Measurements from ENCODE around the gene HTATIP2.
A peak's percentile ranks its signal among the peaks of the same experiment; 100 is the strongest.
"Not testable (repeated sequence)": the region's sequence is repeated elsewhere in the genome, so short reads cannot be mapped to it uniquely, and the experiment has no call there.

Gene HTATIP2

GRCh38 chr11:20372081-20372626 is 8.6 kb downstream of the HTATIP2 start:
- no peak for DNase-seq (ENCODE audit: low read depth)

GRCh38 chr11:20373147-20373546 is 9.6 kb downstream of the HTATIP2 start:
- no peak for DNase-seq (ENCODE audit: low read depth)

- DNase-seq (ENCODE audit: low read depth), result no peak
Measured at GRCh38 chr11:20373568-20374209, 10.2 kb downstream of the HTATIP2 start.

DNA sequence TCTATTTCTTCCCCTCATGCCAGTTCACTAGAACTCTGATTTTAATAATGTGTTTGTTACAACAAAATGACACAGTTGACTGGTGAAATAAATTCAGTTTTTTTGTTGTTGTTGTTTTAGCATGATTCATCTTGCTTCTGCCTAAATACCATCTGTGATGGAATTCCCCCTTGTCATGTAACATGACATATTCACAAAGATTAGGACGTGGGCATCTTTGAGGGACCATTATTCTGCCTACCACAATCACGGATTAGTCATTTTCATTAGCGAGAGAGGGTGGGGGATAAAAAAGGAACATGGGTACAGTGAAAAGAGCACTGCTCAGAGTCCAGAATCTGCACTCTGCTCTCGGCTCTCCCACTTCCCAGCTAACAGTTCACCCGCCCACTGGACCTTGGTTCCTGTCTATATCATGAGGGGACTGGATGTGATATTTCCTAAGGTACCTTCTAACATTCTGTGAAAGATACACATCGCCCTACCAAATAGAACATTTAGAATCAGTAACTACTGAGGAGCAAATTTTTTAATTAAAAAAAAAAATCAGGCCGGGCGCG is 11.3 kb downstream of the HTATIP2 start:
- DNase-seq (ENCODE audit: low read depth), result no peak

DNA sequence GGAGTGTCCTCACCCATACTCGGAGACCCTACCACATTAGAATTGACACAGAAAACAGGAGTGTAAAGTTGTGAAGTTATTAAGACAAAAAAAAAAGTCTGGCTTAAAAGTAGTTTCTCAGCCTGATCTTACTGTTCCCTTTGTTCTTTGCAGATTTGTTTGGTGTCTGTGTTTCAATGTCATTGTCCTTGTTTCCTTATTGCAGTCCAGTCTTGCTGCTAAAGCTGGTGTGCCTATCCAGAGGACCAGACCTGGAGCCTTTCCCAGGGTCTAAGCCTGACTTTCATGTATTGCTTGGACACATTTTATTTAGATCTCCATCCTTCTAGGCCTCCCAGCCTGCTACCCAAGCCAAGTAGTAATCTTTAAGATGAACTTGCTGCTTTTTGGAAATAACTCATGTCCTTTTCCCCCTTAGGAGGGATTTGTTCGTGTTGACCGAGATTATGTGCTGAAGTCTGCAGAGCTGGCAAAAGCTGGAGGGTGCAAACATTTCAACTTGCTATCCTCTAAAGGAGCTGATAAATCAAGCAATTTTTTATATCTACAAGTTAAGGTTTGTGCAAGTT is 12.7 kb downstream of the HTATIP2 start:
- DNase-seq (ENCODE audit: low read depth), result no peak

GRCh38 chr11:20385996-20386395 is 22.5 kb downstream of the HTATIP2 start:
- DNase-seq (ENCODE audit: low read depth), result not testable (repeated sequence)

GRCh38 chr11:20387261-20388095 is 24.0 kb downstream of the HTATIP2 start, which contains the start of gene PRMT3:
TSS of gene PRMT3 (plus strand) at chr11:20387716. CDS start at chr11:20387747, 31 bp downstream.
- peak; percentile 79 for DNase-seq (ENCODE audit: low read depth)

- no peak for DNase-seq (ENCODE audit: low read depth)
Measured at GRCh38 chr11:20388096-20389055, 24.9 kb downstream of the HTATIP2 start.

DNA sequence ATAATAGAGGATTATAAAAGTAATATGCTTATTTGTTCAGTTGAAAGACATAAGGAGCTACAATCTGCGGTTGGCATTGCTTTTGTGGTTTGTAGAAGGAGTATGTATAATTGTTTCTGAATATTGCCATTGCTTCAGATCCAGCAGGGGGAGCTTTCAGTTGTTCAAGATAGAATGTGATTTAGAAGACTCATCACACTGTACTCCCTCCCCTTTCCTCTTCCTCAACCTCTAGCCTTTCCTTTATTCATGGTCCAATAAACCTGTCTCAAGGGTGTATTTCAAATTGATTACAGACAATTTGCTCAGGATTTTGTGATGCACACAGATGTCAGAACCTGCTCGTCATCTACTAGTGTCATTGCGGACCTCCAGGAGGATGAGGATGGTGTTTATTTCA is 33.8 kb downstream of the HTATIP2 start:
- no peak for DNase-seq (ENCODE audit: low read depth)

- DNase-seq (ENCODE audit: low read depth), result no peak
Measured at GRCh38 chr11:20399498-20399897, 36.0 kb downstream of the HTATIP2 start.

GRCh38 chr11:20403059-20403458 is 39.5 kb downstream of the HTATIP2 start:
- DNase-seq (ENCODE audit: low read depth), result no peak

- no peak for DNase-seq (ENCODE audit: low read depth)
Measured at GRCh38 chr11:20406484-20406883, 43.0 kb downstream of the HTATIP2 start.

DNA sequence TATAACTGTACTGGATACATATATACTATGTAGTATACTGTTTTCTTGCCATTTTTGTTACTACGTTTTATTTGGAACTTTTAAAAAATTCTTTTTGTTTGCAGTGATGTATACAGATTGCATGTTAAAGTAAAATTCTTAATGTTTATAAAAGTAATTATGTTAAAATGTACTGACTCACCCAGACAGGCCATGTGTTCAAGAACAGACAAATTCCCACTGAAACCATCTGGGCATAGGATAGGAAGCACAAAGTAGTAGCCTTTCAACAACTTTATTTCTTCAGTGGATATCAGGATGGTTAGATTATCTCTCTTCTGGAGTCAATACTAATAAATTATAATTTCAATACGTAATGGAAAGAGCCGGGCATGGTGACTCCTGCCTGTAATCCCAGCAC is 43.8 kb downstream of the HTATIP2 start:
- DNase-seq (ENCODE audit: low read depth), result no peak

DNA sequence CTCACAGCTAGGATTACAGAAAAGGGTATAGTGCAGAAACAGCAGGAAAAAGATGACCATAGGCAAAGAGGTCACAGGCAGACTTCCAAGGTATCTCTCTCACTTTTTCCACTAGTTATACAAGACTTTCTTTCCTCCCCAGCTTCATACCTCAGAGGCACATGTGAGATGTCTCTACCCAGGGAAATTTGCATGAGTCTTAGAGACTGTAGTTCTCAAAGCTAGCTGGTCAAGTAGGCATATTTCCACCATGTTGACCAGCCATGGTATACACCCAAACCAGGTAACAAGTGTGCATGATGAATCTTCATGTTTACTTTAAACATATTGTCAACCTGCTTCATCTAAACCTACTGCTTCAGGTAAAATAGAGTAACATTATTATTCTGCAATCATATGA is 51.9 kb downstream of the HTATIP2 start:
- DNase-seq (ENCODE audit: low read depth), result no peak

DNA sequence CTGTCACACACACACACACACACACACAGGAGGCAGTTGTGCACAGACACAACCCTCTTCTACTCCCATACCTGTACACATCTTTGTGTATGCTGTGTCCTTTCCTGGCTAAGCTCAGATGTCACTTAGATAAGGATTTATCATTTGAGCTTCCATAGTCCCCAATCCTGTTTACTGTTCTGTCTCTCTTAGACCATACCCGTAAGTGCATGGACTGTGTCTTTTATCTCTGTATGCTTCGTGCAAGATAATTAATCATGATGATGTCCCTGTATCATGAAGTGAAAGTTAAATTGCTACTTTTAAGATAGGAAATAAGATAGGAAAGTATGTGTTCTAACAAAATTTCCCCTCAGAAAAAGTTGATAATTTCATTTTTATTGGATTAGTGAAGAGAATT is 54.3 kb downstream of the HTATIP2 start:
- no peak for DNase-seq (ENCODE audit: low read depth)

GRCh38 chr11:20421946-20422345 is 58.4 kb downstream of the HTATIP2 start:
- no peak for DNase-seq (ENCODE audit: low read depth)

DNA sequence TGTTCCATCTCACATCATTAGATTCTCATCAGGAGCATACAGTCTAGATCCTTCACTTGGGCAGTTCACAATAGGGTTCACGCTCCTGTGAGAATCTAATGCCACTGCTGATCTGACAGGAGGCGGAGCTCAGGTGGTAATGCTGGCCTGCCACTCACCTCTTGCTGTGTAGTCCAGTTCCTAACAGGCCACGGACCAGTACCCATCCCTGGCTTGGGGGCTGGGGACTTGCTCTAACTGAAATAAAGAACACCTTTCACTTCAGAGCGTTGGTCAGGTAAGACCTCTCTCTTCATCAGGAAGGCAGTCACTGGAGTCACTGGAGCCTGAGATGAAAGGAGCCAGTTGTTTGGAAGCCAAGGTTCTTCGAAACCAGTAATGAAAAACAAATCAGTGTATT is 65.7 kb downstream of the HTATIP2 start:
- no peak for DNase-seq (ENCODE audit: low read depth)
